ENCODE data around the gene PSMD13. TPM values are rescaled to one million over a fixed set of nuclear protein-coding genes. Genes with fewer than 3 reads are reported as not detected.

Gene PSMD13
- total RNA-seq, 1 donor from 2014 or later = 146 TPM

DNA sequence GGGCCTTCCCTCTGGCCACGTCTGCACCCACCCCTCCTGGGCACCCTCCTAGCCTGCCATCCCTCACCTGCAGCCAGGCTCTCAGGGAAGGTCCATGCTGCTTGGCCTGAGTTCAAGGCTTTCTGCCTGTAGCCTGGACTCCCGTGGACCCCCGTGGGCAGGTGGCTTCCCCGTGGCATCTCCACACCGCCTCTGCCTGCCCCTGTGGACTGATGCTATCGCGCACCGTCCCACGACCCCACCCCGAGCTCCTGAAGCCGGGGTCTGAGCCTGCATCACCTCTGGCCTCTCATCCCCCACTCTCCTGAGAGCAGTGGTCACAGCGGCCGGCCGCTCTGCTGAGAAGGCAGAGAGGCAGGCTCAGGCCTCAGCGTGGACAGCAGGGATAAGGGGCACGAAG is 58.0 kb downstream of the PSMD13 start:
- DNase-seq (ENCODE audit: low read depth, low spot score) = no peak
- TF ChIP-seq, protein P1, sequence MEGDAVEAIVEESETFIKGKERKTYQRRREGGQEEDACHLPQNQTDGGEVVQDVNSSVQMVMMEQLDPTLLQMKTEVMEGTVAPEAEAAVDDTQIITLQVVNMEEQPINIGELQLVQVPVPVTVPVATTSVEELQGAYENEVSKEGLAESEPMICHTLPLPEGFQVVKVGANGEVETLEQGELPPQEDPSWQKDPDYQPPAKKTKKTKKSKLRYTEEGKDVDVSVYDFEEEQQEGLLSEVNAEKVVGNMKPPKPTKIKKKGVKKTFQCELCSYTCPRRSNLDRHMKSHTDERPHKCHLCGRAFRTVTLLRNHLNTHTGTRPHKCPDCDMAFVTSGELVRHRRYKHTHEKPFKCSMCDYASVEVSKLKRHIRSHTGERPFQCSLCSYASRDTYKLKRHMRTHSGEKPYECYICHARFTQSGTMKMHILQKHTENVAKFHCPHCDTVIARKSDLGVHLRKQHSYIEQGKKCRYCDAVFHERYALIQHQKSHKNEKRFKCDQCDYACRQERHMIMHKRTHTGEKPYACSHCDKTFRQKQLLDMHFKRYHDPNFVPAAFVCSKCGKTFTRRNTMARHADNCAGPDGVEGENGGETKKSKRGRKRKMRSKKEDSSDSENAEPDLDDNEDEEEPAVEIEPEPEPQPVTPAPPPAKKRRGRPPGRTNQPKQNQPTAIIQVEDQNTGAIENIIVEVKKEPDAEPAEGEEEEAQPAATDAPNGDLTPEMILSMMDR (conservative IDR thresholded peaks at IDR 0.05) = no peak
- H3K36me3 Mint-ChIP-seq (ENCODE audit: low read depth) = no peaks in the 10 kb centered on the region

DNA sequence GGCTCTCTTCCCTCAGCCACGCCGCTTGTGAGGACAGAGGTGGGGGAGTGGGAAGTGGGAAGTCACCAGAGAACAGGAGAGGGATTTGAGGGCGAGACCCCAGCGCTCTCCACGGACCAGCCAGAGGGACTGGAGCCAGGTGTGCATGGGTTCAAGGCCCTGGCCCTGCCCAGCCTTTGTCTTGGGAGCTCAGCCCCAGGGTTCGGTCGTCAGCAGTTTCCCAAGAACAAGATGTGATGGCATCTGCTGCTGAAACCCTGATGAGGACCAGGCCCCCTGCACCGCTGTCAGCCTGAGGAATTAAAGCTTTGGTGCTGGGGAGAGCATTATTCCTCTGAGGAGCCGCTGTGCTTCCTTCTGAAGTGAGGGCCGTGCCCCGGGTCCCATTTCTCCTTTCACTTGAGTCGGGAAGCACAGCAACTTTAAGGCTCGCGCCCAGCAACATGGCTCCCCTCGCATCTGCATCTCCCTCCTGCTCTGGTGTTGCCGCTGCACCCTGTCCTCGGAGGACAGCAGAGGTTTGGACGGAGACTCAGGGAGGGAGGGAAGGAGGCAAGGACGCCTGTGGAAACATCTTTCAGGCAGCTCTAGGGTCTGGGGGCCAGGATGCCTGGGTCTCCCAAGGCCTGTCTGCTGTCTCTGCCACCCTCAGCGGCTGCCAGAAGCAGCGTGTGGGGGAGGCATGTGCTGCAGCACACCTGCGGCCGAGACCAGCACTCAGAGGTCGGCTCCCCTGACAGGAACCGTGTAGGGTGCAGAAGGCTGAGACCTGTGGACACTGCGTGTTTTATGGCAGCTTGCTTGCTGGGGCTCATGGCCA is 58.8 kb downstream of the PSMD13 start:
- Mint-ChIP-seq H3K27me3 (ENCODE audit: low read depth) (peaks cover 5% of the 10 kb centered on the region), H3K36me3 (ENCODE audit: low read depth) (no peaks in the 10 kb centered on the region), H3K4me3 (no peak overlapping the region), H3K27ac (ENCODE audit: unreplicated experiment) (no peak overlapping the region), H3K4me1 (peaks cover 12% of the 10 kb centered on the region), H3K9me3 (no peaks in the 10 kb centered on the region)
- TF ChIP-seq, protein P1 (conservative IDR thresholded peaks at IDR 0.05) = no peak
- DNase-seq (ENCODE audit: low read depth, low spot score) = no peak

More for the DNA sequence above, 58.0 kb downstream of the PSMD13 start:
- no peaks in the 10 kb centered on the region for H3K27me3 Mint-ChIP-seq (ENCODE audit: low read depth)
- no peak overlapping the region for H3K4me3 Mint-ChIP-seq
- peaks cover 6% of the 10 kb centered on the region for H3K4me1 Mint-ChIP-seq
- H3K27ac Mint-ChIP-seq (ENCODE audit: unreplicated experiment) = no peak overlapping the region
- H3K9me3 Mint-ChIP-seq = no peaks in the 10 kb centered on the region

DNA sequence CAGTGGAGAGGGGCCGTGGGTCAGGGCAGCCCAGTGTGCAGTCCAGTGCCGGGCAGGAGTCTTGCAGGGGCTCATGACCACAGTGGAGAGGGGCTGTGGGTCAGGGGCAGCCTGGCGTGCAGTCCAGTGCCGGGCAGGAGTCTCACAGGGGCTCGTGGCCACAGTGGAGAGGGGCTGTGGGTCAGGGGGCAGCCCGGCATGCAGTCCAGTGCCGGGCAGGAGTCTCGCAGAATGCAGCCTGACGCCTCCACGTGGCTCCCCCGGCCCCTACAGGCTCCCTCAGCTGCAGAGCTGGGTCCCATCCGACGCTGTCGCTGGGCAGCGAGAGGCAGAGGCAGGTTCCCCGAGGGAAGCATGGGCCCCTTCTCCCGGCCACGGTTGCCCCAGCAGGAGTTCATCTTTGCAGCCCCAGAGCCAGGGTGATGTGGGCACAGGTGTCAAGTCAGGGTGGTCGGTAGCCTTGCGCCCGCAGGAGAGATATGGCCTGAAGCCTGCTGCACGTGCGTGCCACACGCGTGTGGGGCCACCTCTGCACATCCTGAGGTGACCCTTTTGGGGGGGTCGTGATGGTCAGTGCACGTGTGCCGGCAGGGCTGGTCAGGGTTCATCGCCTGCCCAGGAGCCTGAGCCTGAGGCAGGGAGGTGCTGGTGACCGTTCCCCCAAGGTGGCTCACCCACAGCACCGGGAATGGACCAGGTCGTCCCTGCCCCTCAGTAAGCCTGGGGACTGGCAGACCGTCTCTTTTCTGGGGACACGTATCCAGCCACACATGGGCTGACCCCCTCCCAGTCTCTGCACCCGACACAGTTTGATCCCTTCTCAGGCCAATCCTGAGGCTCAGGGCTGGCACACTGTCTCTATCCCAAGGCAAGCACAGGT is 59.6 kb downstream of the PSMD13 start:
- TF ChIP-seq, protein P1 (conservative IDR thresholded peaks at IDR 0.05) = no peak
- peaks cover 18% of the 10 kb centered on the region for H3K4me1 Mint-ChIP-seq
- peaks cover 7% of the 10 kb centered on the region for H3K27me3 Mint-ChIP-seq (ENCODE audit: low read depth)
- H3K27ac Mint-ChIP-seq (ENCODE audit: unreplicated experiment) = no peak overlapping the region
- H3K4me3 Mint-ChIP-seq = no peak overlapping the region
- no peaks in the 10 kb centered on the region for H3K9me3 Mint-ChIP-seq
- no peaks in the 10 kb centered on the region for H3K36me3 Mint-ChIP-seq (ENCODE audit: low read depth)
- DNase-seq (ENCODE audit: low read depth, low spot score) = no peak

DNA sequence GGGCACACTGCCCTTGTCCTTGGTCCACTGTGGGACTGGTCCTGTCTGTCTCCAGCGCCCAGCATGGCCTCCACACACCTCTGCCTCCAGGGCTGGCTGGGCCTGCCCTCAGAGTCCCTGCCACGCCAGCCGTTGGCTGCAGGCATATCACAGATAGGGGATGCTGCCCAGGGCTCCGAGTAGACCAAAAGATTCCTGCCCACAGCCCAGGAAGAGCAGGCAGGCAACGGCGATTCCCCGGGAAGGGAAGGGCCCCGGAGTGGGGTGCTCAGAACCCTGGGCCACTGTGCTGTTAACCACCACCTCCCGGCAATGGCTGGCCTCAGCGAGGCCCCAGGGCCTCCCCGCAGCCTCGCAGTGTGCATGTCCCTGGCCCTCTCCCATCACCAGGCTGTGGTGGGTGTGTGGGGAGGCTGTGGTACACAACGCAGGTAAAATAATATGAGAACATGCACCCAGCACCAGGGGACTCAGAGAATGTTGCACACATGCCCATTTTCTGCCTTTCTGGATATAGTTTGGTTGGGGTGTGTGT is 60.3 kb downstream of the PSMD13 start:
- Mint-ChIP-seq H3K36me3 (ENCODE audit: low read depth) (no peaks in the 10 kb centered on the region), H3K4me1 (peaks cover 19% of the 10 kb centered on the region), H3K4me3 (no peak overlapping the region), H3K9me3 (no peaks in the 10 kb centered on the region), H3K27me3 (ENCODE audit: low read depth) (peaks cover 7% of the 10 kb centered on the region), H3K27ac (ENCODE audit: unreplicated experiment) (no peak overlapping the region)
- no peak for DNase-seq (ENCODE audit: low read depth, low spot score)
- TF ChIP-seq, protein P1 (conservative IDR thresholded peaks at IDR 0.05) = no peak

DNA sequence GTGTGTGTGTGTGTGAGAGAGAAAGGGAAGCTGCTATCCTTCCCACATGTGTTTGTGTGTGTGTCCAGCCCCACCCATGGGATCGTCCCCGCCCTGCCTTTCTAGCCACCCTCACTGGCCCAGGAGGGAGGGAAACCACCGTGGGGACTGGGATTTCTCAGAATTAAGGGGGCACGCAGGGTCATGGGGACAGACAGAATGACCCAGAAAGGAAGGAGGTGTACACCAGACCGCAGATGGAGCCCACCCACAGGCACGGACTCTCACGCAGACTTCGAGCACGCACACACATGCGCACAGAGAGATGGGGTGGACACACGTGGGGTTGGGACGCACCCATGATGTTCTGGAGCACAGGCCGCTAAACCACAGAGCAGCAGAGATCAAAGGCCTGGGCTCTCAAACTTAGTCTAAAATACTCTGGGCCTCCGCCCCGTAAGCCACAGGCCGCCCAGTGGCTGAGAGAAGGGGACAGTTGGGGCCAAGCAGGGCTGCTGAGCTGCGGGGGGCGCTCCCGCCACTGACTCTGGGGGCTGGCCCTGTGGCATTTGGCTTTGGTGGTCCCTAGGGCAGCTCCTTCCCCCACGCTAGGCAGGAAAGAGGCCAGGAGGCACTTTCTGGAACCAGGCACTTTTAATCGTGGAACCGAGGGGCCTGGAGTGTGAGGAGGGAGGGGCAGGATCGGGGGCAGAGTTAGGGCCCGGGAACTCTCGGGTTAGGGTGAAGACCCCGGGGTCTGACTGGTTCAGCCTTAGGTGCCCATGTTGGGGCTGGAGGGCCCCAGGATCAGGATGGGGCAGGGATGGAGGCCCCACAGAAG is 61.0 kb downstream of the PSMD13 start:
- Mint-ChIP-seq H3K27me3 (ENCODE audit: low read depth) (peaks cover 7% of the 10 kb centered on the region), H3K27ac (ENCODE audit: unreplicated experiment) (no peak overlapping the region), H3K4me1 (peaks cover 20% of the 10 kb centered on the region), H3K9me3 (no peaks in the 10 kb centered on the region), H3K36me3 (ENCODE audit: low read depth) (no peaks in the 10 kb centered on the region), H3K4me3 (no peak overlapping the region)
- TF ChIP-seq, protein P1 (conservative IDR thresholded peaks at IDR 0.05) = no peak
- DNase-seq (ENCODE audit: low read depth, low spot score) = no peak
